GM18508 (cell line): ENCODE measurements around the gene RANBP3.

ENCODE experiments used
- ATAC-seq: cut with Tn5 transposase; IDR thresholded peaks from one replicate; pipeline ENCODE4 v1.9.1; 2021; ENCODE audit warnings: moderate number of reproducible peaks; ENCODE audit not compliant: insufficient read depth, unreplicated experiment

Gene RANBP3

DNA sequence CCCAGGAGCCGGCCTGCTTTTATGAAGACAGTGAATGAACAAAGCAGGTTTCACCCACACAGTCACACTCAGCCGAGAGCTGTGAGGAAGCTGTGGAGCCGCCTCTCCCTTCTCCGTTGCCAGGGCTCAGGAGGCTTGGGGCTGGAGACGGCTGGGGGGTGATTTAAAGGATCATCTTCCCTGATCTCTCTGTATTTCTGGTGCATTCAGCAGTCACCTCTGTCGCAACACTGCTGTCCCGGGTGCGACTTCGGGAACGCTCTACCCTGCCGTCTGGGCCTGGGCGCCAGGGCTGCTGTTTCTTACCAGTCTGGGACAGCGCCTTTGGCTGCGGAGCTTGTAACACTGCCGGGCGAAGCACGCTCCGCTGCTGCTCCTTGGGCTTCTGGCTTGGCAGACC, 45.8 kb downstream of the RANBP3 start:
- ATAC-seq: no peak

DNA sequence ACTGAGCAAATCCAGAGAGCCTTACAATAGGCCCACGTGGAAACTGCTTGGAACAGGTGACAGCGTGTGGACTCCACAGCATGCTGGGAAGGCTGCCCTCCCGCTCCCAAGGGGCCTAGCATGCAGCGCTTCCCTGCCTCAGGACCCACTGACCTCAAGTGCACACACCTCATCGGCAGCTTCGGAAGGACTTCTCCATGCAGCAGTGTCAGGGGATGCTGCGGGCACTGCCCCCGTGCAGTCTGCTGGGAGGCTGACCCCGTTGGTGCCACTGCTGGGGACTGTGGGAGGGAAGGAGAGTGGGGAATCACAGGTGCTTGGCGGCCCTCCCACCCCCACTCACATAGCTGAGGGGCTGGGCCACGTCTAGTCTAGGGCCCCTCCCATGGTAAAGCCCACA, 46.7 kb downstream of the RANBP3 start:
- no peak for ATAC-seq

DNA sequence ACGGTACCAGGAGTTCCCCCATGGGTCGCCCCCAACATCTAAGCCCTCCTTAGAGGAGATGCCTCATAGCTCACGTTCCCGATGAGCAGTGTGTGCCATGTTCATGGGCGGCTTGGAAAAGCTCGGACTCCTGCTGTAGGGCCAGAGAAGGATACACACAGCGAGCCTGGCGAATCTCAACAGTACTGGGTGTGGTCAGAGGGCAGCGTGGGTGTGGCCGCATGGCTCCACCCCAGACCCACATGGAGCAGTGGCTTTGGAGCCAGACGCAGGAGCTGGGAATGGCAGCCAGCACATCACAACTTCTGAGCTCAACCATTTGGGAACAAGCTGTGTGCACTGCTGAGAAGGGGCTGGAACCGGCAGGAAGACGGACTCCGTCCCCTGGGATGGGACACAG, 48.3 kb downstream of the RANBP3 start:
- ATAC-seq: no peak

DNA sequence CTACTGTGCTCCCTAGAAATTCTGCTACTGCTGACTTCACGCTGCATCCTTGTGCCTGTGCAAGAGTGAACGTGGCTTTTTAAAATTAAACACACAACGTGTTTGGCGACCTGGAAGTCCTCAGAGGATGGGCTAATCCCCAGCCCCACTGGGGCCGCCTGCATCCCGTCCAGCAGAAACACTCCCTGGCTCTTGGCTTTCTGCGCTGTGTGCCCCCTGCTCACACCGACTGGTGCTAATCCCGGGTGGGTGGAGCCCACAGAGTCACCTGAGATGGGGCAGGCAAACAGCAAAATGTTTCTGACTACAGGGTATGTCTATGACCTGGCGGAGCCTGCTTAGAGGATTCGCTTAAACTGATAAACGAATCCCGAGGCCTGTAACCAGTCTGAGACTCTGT, 48.8 kb downstream of the RANBP3 start:
- no peak for ATAC-seq

DNA sequence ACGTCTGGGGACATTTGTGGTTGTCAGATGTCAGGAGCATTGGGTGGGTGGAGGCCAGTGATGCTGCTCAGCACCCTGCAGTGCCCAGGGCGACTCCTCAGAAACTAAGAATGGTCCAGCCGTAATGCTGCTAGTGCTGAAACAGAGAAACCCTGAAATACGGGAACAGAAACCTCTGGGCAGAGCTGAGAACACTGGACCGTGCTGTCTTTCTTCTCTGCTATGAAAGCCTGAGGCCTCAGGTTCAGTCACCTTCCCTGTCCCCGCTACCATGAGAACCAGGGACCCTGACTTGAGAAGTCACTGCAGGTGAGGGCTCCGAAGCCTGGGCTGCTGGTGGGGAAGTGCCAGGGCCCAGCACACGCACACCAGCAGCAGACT, 50.5 kb downstream of the RANBP3 start:
- no peak for ATAC-seq

DNA sequence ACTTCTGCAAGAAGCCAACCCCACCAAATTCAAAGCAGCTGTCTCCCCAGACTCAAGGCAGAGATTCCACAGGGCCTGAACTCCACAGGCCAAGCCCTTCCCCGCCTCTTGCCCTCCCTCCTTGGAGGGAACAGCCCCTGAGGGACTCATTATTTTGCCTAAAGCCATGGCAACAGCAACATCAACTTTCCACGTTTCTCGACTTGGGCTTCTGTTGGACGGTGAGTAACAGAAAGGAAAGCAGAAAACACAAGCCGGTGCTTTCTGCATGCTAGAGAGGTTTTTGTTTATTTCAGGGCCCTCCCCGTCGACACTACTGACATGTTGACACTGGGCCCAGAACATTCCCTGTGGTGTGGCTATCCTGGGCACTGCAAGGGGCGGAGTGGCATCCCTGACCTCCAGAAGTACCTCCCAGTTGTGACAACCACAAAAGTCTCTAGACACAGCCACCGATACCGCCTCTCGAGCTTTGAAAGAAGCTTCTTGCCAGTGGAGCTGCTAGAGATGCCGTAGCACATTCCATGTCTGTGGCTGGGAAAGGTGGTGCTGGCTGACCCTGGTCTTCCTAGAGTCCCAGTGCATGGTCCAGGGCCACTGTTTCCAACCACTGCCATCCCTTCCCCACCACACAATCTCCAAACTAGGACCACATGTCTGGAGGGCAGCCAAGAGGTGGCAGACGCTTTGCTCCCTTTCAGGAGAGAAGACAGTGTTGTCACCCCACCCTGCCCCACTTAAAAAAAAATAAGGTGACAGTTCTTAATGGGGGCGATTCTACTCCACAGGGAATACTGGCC, 51.1 kb downstream of the RANBP3 start:
- no peak for ATAC-seq

DNA sequence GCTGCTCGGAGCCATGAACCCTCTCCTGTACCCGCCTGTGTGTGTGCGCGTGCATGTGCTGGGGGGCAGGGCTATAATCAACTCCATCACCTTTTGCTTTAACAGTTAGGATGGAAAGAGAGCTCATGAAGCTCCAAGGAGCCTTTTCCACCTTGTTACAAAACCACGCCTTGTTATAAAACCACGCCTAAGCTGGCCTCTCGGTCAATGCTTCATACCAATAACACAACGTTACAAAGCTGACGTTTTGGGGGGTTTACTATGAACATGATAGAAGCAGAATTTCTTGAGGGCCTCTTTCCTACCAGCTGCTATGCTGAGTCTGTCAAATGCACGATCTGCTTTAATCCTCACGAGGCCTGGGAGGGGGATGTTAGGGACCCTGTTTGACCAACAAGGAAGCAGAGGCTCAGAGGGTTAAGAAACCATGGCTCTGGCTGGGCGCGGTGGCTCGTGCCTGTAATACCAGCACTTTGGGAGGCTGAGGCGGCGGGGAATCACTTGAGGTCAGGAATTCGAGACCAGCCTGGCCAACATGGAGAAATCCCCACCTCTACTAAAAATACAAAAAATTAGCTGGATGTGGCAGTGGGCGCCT, 52.0 kb downstream of the RANBP3 start:
- no peak for ATAC-seq

DNA sequence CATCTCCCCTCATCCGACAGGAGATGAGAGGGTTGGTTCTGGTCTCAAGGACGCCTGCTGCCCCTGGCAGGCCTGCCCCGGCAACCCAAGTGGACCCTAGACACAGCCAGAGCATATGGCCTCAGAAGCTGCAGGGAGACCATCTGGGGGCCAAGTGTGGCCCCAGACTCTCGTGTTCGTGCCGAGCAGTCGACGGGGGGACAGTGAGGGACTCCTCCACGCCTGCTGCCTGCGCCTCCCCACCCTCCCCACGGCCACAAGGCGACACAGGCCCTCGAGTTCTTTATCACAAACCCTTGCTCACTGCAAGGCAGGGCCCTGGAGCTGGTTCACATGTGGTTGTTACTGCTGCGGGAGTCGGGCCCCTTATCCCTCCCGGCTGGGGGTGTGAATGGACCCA, 54.6 kb downstream of the RANBP3 start:
- ATAC-seq: no peak

DNA sequence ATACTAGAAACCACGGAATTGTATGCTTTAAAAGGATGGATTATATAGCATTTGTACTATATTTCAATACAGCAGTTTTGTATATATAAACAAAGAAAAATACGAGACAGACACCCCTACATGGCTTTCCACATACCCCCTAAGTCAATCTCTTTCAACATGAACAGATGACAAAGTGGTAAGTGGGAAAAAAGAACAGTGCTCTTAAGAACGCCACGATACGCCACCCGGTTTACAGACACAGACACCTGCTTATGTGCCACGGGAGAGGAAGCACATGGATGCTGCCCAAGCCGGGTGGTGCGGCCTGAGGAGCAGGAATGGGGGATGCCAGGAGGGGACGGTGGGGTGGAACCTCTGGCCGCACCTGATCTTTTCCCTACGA, 55.8 kb downstream of the RANBP3 start:
- no peak for ATAC-seq

DNA sequence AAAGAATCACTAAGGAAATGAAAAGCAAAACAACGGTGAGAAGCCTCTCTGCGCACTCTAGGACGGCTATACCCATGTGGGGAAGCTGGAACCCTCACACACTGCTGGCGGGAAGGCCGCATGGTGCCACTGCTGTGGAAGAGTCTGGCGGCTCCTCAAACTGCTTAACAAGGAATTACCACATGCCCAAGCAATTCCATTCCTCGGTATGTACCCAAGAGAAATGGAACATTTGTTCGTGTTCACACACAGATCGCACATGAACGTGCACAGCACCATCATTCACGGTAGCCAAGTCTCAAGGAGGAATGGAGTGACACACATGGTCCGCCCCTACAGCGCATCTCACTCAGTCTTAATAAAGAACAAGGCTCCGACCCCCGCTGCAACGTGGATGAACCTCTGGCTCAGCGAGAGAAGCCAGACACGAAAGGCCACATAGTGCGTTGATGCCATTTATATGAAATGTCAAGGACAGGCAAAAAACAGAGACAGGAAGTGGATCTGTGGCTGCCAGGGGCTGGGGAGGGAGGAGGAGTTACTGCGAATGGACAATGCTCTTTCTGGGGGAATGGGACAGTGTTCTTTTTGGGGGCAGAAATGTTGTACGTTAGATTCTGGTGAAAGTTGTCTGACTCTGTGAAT, 56.3 kb downstream of the RANBP3 start:
- ATAC-seq: no peak

DNA sequence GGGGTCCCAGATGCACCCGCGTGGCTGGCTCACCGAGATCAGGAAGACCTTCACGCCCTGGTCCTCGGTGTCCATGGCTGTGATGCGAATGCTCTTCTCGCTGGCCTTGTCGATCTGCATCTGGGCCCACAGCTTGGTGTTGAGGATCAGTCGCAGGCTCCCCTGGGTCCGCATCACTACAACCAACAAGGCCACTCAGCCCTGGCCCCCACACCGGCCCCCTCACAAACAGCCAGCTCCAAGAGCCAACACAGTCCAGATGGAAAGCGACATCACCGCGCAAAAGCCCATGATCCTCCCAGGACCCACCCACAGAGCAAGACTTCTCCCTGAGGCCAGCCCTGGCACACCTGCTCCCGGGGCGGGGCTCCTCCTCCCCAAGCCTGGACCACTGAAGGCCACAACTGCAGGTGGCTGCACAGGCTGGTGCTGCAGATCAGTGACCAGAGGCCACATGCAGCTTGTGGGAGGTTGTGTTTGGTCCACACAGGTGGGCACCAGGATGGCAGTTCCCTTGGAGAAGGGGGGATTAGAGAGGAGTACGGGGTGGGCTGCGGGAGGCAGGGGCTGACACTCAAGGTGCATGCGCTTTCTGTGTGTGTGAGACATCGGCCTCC, 59.4 kb downstream of the RANBP3 start:
- ATAC-seq: no peak

DNA sequence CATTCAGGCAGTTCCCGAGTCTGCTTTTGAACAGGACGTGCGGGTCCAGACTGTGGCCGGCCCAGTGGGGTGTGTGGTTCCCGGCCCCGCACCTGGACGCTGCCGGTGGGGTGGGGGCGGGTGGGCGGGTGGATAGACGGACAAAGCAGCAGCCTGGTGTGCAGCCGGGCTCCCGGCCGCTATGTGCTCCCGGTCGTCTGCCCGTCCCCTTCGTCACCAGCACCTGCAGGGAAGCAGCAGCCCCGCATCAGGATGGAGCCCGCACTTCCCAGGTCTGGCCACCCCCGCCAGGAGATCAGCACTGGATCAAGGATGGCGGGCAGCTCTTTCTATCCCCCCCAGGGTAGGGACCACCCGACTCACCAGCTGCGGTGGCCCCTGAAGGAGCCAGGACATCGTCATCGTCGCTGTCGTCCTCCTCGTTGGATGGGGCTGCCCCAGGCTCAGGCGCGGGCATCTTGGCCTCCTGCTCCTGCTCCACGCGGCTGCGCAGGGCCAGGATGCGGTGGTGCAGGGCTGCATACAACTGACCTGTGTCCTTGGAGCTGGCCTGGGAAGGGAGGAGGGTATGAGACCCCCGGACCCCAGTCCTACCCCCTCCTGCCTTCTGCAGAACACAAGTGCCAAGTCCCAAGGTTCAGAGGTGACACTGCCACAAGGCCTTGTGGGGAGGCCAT, 60.4 kb downstream of the RANBP3 start:
- ATAC-seq: no peak

DNA sequence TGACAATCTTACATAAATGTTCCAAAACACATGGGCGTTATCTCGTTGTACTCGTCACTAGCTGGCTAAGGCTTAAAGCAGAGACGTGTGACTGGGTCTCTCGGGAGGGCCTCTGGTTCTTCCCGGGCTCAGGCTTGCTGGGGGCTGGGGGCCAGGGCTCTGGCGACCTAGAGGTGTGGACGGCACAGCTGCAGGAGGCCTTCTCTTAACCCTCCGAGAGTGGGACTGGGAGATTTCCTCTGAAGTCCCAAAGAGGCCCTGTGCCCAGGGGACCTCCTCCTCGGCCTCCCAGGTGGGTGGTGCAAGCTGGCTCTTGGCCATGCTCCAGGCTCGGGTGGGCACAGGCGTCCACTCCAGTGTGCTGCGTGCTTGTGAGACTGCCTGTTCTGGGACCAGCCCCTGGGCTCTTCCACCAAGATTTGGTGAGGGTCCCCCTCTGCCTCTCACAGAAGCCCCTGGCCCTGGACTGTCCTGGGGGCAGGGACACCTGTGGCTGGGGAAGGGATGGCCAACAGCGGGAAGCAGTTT, 61.7 kb downstream of the RANBP3 start:
- ATAC-seq: no peak

DNA sequence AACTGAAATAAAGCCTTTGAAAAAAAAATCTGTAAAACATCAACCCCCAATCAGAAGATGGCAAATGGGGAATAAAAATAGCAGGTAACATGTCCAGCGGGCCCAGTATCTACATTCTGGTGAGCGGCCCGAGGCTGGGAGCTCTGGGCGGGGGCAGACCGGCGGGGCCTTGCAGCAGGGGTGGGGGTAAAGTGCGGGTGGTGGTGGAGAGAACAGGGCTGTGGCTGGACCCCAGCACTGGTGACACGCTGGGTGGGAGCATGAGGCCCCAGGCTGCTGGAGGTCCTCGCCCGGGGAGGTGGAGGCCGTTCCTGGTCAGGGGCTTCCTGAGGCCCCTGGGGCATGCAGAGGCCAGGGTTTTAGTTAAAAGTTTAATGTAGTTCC, 62.2 kb downstream of the RANBP3 start:
- ATAC-seq: no peak

DNA sequence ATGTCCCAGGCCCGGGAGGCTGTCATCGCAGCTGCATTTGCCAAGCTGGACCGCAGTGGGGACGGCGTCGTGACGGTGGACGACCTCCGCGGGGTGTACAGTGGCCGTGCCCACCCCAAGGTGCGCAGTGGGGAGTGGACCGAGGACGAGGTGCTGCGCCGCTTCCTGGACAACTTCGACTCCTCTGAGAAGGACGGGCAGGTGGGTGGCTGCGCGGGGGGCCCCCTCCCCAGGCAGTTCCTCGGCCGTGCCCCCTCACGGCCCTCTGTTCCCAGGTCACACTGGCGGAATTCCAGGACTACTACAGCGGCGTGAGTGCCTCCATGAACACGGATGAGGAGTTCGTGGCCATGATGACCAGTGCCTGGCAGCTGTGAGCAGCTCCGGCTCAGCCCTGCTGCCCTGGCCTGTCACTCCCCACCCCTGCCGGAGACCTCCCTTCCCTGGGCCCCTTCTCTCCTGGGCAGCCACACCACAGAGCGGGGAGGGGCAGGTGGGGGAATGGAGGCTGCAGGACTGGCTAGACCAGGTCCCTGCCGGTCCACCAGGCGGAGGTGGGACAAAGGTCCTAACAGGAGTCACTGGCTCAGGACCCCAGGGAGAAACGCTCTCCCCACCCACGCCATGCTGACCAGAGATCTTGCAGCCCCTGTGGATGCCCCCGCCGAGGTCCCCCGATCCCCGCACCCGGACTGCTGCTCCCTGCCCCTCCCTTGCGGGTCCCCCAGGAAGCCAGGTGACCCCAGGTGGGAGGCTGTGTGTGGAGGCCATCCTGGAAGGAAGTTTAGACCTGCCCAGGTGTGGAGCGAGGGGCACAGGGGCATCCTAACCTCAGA, 62.8 kb downstream of the RANBP3 start:
- ATAC-seq: no peak

DNA sequence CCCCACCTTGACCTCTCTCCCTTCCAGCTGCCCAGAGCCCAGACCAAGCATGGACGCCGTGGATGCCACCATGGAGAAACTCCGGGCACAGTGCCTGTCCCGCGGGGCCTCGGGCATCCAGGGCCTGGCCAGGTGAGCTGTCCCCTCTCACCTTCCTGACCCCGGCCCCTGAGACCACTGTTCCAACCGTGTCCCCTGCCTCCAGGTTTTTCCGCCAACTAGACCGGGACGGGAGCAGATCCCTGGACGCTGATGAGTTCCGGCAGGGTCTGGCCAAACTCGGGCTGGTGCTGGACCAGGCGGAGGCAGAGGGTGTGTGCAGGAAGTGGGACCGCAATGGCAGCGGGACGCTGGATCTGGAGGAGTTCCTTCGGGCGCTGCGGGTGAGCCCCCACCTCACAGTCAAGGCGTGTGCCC, 63.6 kb downstream of the RANBP3 start:
- no peak for ATAC-seq

DNA sequence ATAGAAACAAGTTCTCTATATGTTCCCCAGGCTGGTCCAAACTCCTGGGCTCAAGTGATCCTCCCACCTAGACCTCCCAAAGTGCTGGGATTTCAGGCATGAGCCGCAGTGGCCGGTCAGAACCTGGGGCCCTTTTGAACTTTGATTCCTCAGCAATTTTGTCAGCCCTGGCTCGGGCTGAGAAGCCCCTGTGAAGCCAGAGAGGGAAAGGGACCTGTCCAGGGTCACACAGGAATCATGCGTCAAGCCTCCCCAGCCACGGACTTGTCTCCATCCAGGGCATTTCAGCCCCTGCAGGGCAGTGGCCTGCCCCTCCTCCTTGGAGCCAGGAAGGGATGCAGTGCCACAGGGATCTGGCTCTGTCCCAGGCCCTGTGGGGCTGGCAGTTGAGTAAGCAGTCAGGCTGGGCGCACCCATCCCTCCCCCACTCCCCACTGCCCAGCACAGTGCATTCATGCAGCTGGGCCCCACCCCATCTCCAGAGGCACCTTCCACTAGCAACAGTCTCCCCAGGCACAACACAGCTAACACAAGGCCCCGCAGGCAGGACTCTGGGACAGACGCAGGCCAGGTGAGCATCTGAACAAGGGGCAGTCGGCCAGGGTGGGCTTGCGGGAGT, 64.1 kb downstream of the RANBP3 start, which contains the start of gene CAPS:
TSS of gene CAPS (plus strand) at position 516 of the 619 bp plus-strand sequence. CDS start 153 bp downstream, outside the sequence.
- no peak for ATAC-seq

DNA sequence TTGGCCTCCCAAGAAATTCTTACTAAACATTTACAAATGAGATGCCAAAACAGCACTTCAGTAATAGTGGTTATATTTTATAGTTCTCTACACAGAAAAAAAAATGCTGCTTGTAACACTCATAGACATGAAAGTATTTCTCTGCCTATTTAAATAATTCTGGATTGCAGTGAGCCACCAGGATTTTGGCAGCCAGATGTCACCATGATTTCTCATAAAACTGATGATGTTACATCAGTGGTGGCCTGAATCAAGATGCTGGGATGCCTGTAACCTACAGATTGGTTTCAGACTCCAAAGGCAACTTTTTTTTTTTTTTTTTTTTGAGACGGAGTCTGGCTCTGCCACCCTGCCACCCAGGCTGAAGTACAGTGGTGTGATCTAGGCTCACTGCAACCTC, 66.6 kb downstream of the RANBP3 start:
- ATAC-seq: no peak

DNA sequence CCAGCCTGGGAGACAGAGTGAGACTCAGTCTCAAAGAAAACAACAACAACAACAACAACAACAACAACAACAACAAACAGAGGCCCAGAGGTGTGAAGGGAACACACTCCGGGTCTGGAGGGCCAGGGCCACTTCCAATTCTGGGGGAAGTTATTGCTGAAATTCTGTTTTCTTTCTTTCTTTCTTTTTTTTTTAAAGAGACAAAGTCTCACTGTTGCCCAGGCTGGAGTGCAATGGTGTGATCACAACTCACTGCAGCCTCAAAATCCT, 67.4 kb downstream of the RANBP3 start:
- no peak for ATAC-seq
